ENCODE results near the gene SASH1. TPM values are rescaled to one million over a fixed set of nuclear protein-coding genes. Genes with fewer than 3 reads are reported as not detected.

The SASH1 gene
- total RNA-seq, 1 donor from 2014 or later: 14.0 TPM

GRCh38 chr6:148398244-148398643 is 55.6 kb downstream of the SASH1 start:
- peak; percentile 57 for ATAC-seq

GRCh38 chr6:148398678-148399077 is 56.0 kb downstream of the SASH1 start:
- ATAC-seq (no peak), DNase-seq (ENCODE audit: low spot score) (no peak)

More at GRCh38 chr6:148398244-148398643, 55.6 kb downstream of the SASH1 start:
- DNase-seq (ENCODE audit: low spot score): no peak

- no peak for ATAC-seq
- DNase-seq (ENCODE audit: low spot score): no peak
Observed at GRCh38 chr6:148401571-148401970, 58.9 kb downstream of the SASH1 start.

GRCh38 chr6:148404456-148405054 is 61.9 kb downstream of the SASH1 start:
- DNase-seq (ENCODE audit: low spot score): no peak
- ATAC-seq: no peak

- ATAC-seq (peak; percentile 49), DNase-seq (ENCODE audit: low spot score) (no peak)
Observed at GRCh38 chr6:148405894-148406293, 63.3 kb downstream of the SASH1 start.

GRCh38 chr6:148406579-148407371 is 64.1 kb downstream of the SASH1 start:
- DNase-seq (ENCODE audit: low spot score) (no peak), ATAC-seq (no peak)

- ATAC-seq (no peak), DNase-seq (ENCODE audit: low spot score) (no peak)
Observed at GRCh38 chr6:148407372-148407771, 64.7 kb downstream of the SASH1 start.

GRCh38 chr6:148413321-148414091 is 70.9 kb downstream of the SASH1 start:
- ATAC-seq (no peak), DNase-seq (ENCODE audit: low spot score) (no peak)

GRCh38 chr6:148414092-148414489 is 71.5 kb downstream of the SASH1 start:
- no peak for DNase-seq (ENCODE audit: low spot score)
- no peak for ATAC-seq

- ATAC-seq (no peak), DNase-seq (ENCODE audit: low spot score) (no peak)
Observed at GRCh38 chr6:148414836-148415235, 72.2 kb downstream of the SASH1 start.

- ATAC-seq (no peak), DNase-seq (ENCODE audit: low spot score) (no peak)
Observed at GRCh38 chr6:148415511-148416260, 73.0 kb downstream of the SASH1 start.

GRCh38 chr6:148416330-148416965 is 73.8 kb downstream of the SASH1 start:
- DNase-seq (ENCODE audit: low spot score) (no peak), ATAC-seq (no peak)

- DNase-seq (ENCODE audit: low spot score) (no peak), ATAC-seq (no peak)
Observed at GRCh38 chr6:148417045-148417444, 74.4 kb downstream of the SASH1 start.

GRCh38 chr6:148419430-148419829 is 76.8 kb downstream of the SASH1 start:
- DNase-seq (ENCODE audit: low spot score) (no peak), ATAC-seq (peak; percentile 54)

- ATAC-seq: no peak
- DNase-seq (ENCODE audit: low spot score): no peak
Observed at GRCh38 chr6:148422085-148422484, 79.4 kb downstream of the SASH1 start.

- ATAC-seq: no peak
- no peak for DNase-seq (ENCODE audit: low spot score)
Observed at GRCh38 chr6:148423133-148423532, 80.5 kb downstream of the SASH1 start.

- DNase-seq (ENCODE audit: low spot score) (no peak), ATAC-seq (peak; percentile 69)
Observed at GRCh38 chr6:148423601-148424270, 81.1 kb downstream of the SASH1 start.

GRCh38 chr6:148425443-148425842 is 82.8 kb downstream of the SASH1 start:
- ATAC-seq: no peak
- no peak for DNase-seq (ENCODE audit: low spot score)

- ATAC-seq: no peak
- no peak for DNase-seq (ENCODE audit: low spot score)
Observed at GRCh38 chr6:148426317-148426977, 83.8 kb downstream of the SASH1 start.
